ENCODE results near the gene YIPF5. TPM values are rescaled to one million over a fixed set of nuclear protein-coding genes. Genes with fewer than 3 reads are reported as not detected.
A peak's percentile ranks its signal among the peaks of the same experiment; 100 is the strongest.

Gene YIPF5
- total and polyA plus RNA-seq, 4 experiments from 2014 or later, result 50.5 to 70.8 (median 62.4) TPM

GRCh38 chr5:144203750-144204596, 33.5 kb upstream of the YIPF5 start:
- Histone ChIP-seq H3K4me3 (ENCODE audit: low read length in 2 of 2) (no peak overlapping the region), H3K27ac (ENCODE audit: low read depth, low read length) (no peak overlapping the region), H3K9me3 (ENCODE audit: control insufficient read depth in 1 of 2, low read length in 2 of 2) (no peaks in the 10 kb centered on the region), H3K4me1 (ENCODE audit: insufficient read depth, low read length) (no peaks in the 10 kb centered on the region), H3K36me3 (ENCODE audit: insufficient read depth, low read length) (no peaks in the 10 kb centered on the region), H3K27me3 (ENCODE audit: insufficient read depth, low read length) (peaks cover 4% of the 10 kb centered on the region)
- H3K36me3 Mint-ChIP-seq, result no peaks in the 10 kb centered on the region
- peaks cover 37 to 48% of the 10 kb centered on the region in 2 donors for H3K27me3 Mint-ChIP-seq
- POLR2A ChIA-PET (ENCODE audit: partially characterized antibody), result interaction anchor here (1.3 kb wide), 1 partner anchor 14 kb away, joined by 4 read pairs; no protein-coding TSS in a partner anchor
- no peaks in the 10 kb centered on the region for H3K9me3 Mint-ChIP-seq
- peaks cover 4 to 6% (median 5%) of the 10 kb centered on the region in 4 donors for H3K4me1 Mint-ChIP-seq
- CTCF ChIA-PET (ENCODE audit: partially characterized antibody), result interaction anchor here (0.6 to 3.5 kb wide), 25 partner anchors 8 to 1930 kb away, joined by 3 to 30 read pairs (median 4); partner anchors contain the start of genes KCTD16 and YIPF5
- no peak overlapping the region for H3K4me3 Mint-ChIP-seq
- intact Hi-C loops (cut with micrococcal nuclease), result loop anchor here (2.0 kb wide), 1 partner anchor 1927 kb away; no protein-coding TSS in a partner anchor
- DNase-seq, result peak in 4 of 5 donors; percentile 36 to 55 (median 38)
- H3K27ac Mint-ChIP-seq, result no peak overlapping the region

- Mint-ChIP-seq H3K27ac (no peak overlapping the region), H3K9me3 (no peaks in the 10 kb centered on the region), H3K36me3 (no peaks in the 10 kb centered on the region), H3K27me3 (peaks cover 34 to 39% of the 10 kb centered on the region in 2 donors), H3K4me3 (no peak overlapping the region), H3K4me1 (peaks cover 4 to 6% (median 5%) of the 10 kb centered on the region in 4 donors)
- ChIA-PET POLR2A (ENCODE audit: partially characterized antibody) (no interaction called here), CTCF (ENCODE audit: partially characterized antibody) (interaction anchor here (1.7 to 3.5 kb wide), 4 partner anchors 10 to 1624 kb away, joined by 10 to 30 read pairs (median 22); no protein-coding TSS in a partner anchor)
- Histone ChIP-seq H3K4me3 (ENCODE audit: low read length in 2 of 2) (no peak overlapping the region), H3K27me3 (ENCODE audit: insufficient read depth, low read length) (peaks cover 4% of the 10 kb centered on the region), H3K4me1 (ENCODE audit: insufficient read depth, low read length) (no peaks in the 10 kb centered on the region), H3K36me3 (ENCODE audit: insufficient read depth, low read length) (no peaks in the 10 kb centered on the region), H3K9me3 (ENCODE audit: control insufficient read depth in 1 of 2, low read length in 2 of 2) (no peaks in the 10 kb centered on the region), H3K27ac (ENCODE audit: low read depth, low read length) (no peak overlapping the region)
- intact Hi-C loops (cut with micrococcal nuclease), result loop anchor here (2.0 kb wide), 1 partner anchor 1928 kb away; no protein-coding TSS in a partner anchor
- DNase-seq, result no peak
Measured at GRCh38 chr5:144202726-144203125, 32.3 kb upstream of the YIPF5 start.

GRCh38 chr5:144202072-144202471, 31.6 kb upstream of the YIPF5 start:
- Mint-ChIP-seq H3K27ac (no peak overlapping the region), H3K4me3 (no peak overlapping the region), H3K27me3 (peaks cover 29 to 35% of the 10 kb centered on the region in 2 donors), H3K36me3 (no peaks in the 10 kb centered on the region), H3K9me3 (no peaks in the 10 kb centered on the region), H3K4me1 (peaks cover 4 to 6% (median 5%) of the 10 kb centered on the region in 4 donors)
- ChIA-PET POLR2A (ENCODE audit: partially characterized antibody) (no interaction called here), CTCF (ENCODE audit: partially characterized antibody) (interaction anchor here (1.0 to 1.7 kb wide), 2 partner anchors 9 to 1624 kb away, joined by 3 to 7 read pairs; no protein-coding TSS in a partner anchor)
- no peak overlapping the region for H3K4me3 ChIP-seq (ENCODE audit: low read length in 2 of 2)
- intact Hi-C loops (cut with micrococcal nuclease), result loop anchor here (2.0 kb wide), 1 partner anchor 1929 kb away; no protein-coding TSS in a partner anchor
- no peaks in the 10 kb centered on the region for H3K36me3 ChIP-seq (ENCODE audit: insufficient read depth, low read length)
- no peaks in the 10 kb centered on the region for H3K9me3 ChIP-seq (ENCODE audit: control insufficient read depth in 1 of 2, low read length in 2 of 2)
- no peaks in the 10 kb centered on the region for H3K4me1 ChIP-seq (ENCODE audit: insufficient read depth, low read length)
- no peak overlapping the region for H3K27ac ChIP-seq (ENCODE audit: low read depth, low read length)
- H3K27me3 ChIP-seq (ENCODE audit: insufficient read depth, low read length), result peaks cover 4% of the 10 kb centered on the region
- DNase-seq, result no peak

GRCh38 chr5:144201588-144201987, 31.1 kb upstream of the YIPF5 start:
- DNase-seq, result no peak
- H3K27me3 Mint-ChIP-seq, result peaks cover 28 to 35% of the 10 kb centered on the region in 2 donors
- Histone ChIP-seq H3K27ac (ENCODE audit: low read depth, low read length) (no peak overlapping the region), H3K27me3 (ENCODE audit: insufficient read depth, low read length) (peaks cover 4% of the 10 kb centered on the region), H3K9me3 (ENCODE audit: control insufficient read depth in 1 of 2, low read length in 2 of 2) (no peaks in the 10 kb centered on the region), H3K36me3 (ENCODE audit: insufficient read depth, low read length) (no peaks in the 10 kb centered on the region), H3K4me1 (ENCODE audit: insufficient read depth, low read length) (no peaks in the 10 kb centered on the region), H3K4me3 (ENCODE audit: low read length in 2 of 2) (no peak overlapping the region)
- POLR2A ChIA-PET (ENCODE audit: partially characterized antibody), result no interaction called here
- no peaks in the 10 kb centered on the region for H3K9me3 Mint-ChIP-seq
- H3K4me3 Mint-ChIP-seq, result no peak overlapping the region
- no peak overlapping the region for H3K27ac Mint-ChIP-seq
- H3K36me3 Mint-ChIP-seq, result no peaks in the 10 kb centered on the region
- peaks cover 4 to 6% (median 5%) of the 10 kb centered on the region in 4 donors for H3K4me1 Mint-ChIP-seq
- intact Hi-C loops (cut with micrococcal nuclease), result no loop called here
- CTCF ChIA-PET (ENCODE audit: partially characterized antibody), result interaction anchor here (1.0 to 1.7 kb wide), 2 partner anchors 9 to 1624 kb away, joined by 3 to 7 read pairs; no protein-coding TSS in a partner anchor

GRCh38 chr5:144198386-144198785, 27.9 kb upstream of the YIPF5 start:
- Mint-ChIP-seq H3K27me3 (peaks cover 11 to 19% of the 10 kb centered on the region in 2 donors), H3K27ac (no peak overlapping the region), H3K4me1 (no peaks in the 10 kb centered on the region), H3K36me3 (no peaks in the 10 kb centered on the region), H3K4me3 (no peak overlapping the region), H3K9me3 (no peaks in the 10 kb centered on the region)
- H3K4me3 ChIP-seq (ENCODE audit: low read length in 2 of 2), result no peak overlapping the region
- no peaks in the 10 kb centered on the region for H3K4me1 ChIP-seq (ENCODE audit: insufficient read depth, low read length)
- H3K36me3 ChIP-seq (ENCODE audit: insufficient read depth, low read length), result no peaks in the 10 kb centered on the region
- no peaks in the 10 kb centered on the region for H3K27me3 ChIP-seq (ENCODE audit: insufficient read depth, low read length)
- POLR2A ChIA-PET (ENCODE audit: partially characterized antibody), result no interaction called here
- CTCF ChIA-PET (ENCODE audit: partially characterized antibody), result interaction anchor here (1.0 to 1.6 kb wide), 4 partner anchors 8 to 1932 kb away, joined by 3 to 6 read pairs (median 3); no protein-coding TSS in a partner anchor
- no peaks in the 10 kb centered on the region for H3K9me3 ChIP-seq (ENCODE audit: control insufficient read depth in 1 of 2, low read length in 2 of 2)
- H3K27ac ChIP-seq (ENCODE audit: low read depth, low read length), result no peak overlapping the region
- DNase-seq, result no peak
- intact Hi-C loops (cut with micrococcal nuclease), result no loop called here

GRCh38 chr5:144196612-144197011, 26.2 kb upstream of the YIPF5 start:
- ChIA-PET CTCF (ENCODE audit: partially characterized antibody) (interaction anchor here (1.3 to 1.6 kb wide), 5 partner anchors 7 to 371 kb away, joined by 3 to 6 read pairs (median 4); no protein-coding TSS in a partner anchor), POLR2A (ENCODE audit: partially characterized antibody) (no interaction called here)
- peaks cover 0 to under 1% (median under 1%) of the 10 kb centered on the region in 4 donors for H3K4me1 Mint-ChIP-seq
- intact Hi-C loops (cut with micrococcal nuclease), result no loop called here
- no peak for DNase-seq
- Histone ChIP-seq H3K36me3 (ENCODE audit: insufficient read depth, low read length) (no peaks in the 10 kb centered on the region), H3K4me3 (ENCODE audit: low read length in 2 of 2) (no peak overlapping the region), H3K27ac (ENCODE audit: low read depth, low read length) (no peak overlapping the region), H3K9me3 (ENCODE audit: control insufficient read depth in 1 of 2, low read length in 2 of 2) (no peaks in the 10 kb centered on the region), H3K4me1 (ENCODE audit: insufficient read depth, low read length) (peaks cover 9% of the 10 kb centered on the region), H3K27me3 (ENCODE audit: insufficient read depth, low read length) (no peaks in the 10 kb centered on the region)
- H3K27me3 Mint-ChIP-seq, result peaks cover 11 to 12% of the 10 kb centered on the region in 2 donors
- no peak overlapping the region for H3K4me3 Mint-ChIP-seq
- H3K27ac Mint-ChIP-seq, result no peak overlapping the region
- H3K36me3 Mint-ChIP-seq, result no peaks in the 10 kb centered on the region
- H3K9me3 Mint-ChIP-seq, result no peaks in the 10 kb centered on the region

- H3K27ac Mint-ChIP-seq, result no peak overlapping the region
- Histone ChIP-seq H3K27ac (ENCODE audit: low read depth, low read length) (no peak overlapping the region), H3K9me3 (ENCODE audit: control insufficient read depth in 1 of 2, low read length in 2 of 2) (no peaks in the 10 kb centered on the region), H3K4me3 (ENCODE audit: low read length in 2 of 2) (no peak overlapping the region), H3K4me1 (ENCODE audit: insufficient read depth, low read length) (peaks cover 21% of the 10 kb centered on the region), H3K27me3 (ENCODE audit: insufficient read depth, low read length) (no peaks in the 10 kb centered on the region), H3K36me3 (ENCODE audit: insufficient read depth, low read length) (no peaks in the 10 kb centered on the region)
- intact Hi-C loops (cut with micrococcal nuclease), result no loop called here
- CTCF ChIA-PET (ENCODE audit: partially characterized antibody), result interaction anchor here (0.6 to 1.6 kb wide), 6 partner anchors 8 to 1510 kb away, joined by 3 to 4 read pairs (median 4); partner anchors contain the start of genes KCTD16 and YIPF5
- no peak overlapping the region for H3K4me3 Mint-ChIP-seq
- POLR2A ChIA-PET (ENCODE audit: partially characterized antibody), result no interaction called here
- no peaks in the 10 kb centered on the region for H3K36me3 Mint-ChIP-seq
- no peak for DNase-seq
- peaks cover 0 to 11% (median 4%) of the 10 kb centered on the region in 4 donors for H3K4me1 Mint-ChIP-seq
- H3K9me3 Mint-ChIP-seq, result no peaks in the 10 kb centered on the region
- peaks cover 4 to 6% of the 10 kb centered on the region in 2 donors for H3K27me3 Mint-ChIP-seq
Measured at GRCh38 chr5:144195448-144195847, 25.0 kb upstream of the YIPF5 start.
